GM18858 (cell line): ENCODE results near the gene COL7A1.

Source experiments
- ATAC-seq: cut with Tn5 transposase; IDR thresholded peaks from one replicate; pipeline ENCODE4 v1.9.1; 2021; ENCODE audit not compliant: unreplicated experiment

COL7A1 gene

DNA sequence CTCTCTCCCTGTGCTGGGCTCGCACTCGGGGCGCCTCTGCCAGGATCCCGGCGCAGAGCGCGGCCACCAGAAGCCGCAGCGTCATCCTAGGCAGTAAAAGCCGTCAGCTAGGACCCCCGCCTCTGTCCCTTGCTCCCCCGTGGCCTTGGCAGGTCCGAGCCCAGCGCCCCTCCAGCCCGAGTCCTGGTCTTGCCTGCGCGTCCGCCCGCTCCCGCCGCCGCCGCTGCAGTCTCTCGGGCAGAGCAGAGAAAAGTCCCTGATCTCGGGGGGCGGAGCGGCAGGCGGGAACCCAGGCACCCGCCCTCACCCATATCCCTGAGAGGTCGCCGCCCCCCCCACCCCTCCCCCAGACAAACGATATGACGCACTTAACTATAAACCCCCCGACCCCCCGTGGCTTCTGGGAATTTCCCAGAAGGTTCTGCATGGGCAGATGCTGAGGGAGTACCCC is at the start of gene COL7A1:
TSS of gene COL7A1 (minus strand) at position 255 of the 451 bp plus-strand sequence. CDS start at position 85, 170 bp downstream.
- ATAC-seq: no peak

DNA sequence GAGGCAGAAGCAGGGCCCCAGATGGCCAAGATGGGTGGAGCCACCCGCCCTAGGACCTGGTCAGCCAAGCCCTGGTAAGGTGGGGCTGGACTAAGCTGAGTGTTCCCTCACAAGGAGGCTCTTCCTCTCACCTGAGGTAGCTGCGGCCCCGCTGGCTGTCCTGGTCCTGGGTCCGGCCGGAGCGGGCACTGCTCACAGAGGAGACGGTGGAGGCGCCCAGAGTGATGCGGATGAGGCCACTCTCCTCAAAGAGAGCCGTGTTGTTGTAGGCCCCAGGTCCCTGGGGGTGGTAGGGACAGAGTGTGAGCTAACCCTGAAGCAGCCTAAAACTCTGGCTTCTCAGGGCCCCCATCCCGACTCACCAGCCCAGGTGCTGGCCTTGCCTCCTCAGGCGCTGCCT is 47.5 kb upstream of the COL7A1 start:
- no peak for ATAC-seq

DNA sequence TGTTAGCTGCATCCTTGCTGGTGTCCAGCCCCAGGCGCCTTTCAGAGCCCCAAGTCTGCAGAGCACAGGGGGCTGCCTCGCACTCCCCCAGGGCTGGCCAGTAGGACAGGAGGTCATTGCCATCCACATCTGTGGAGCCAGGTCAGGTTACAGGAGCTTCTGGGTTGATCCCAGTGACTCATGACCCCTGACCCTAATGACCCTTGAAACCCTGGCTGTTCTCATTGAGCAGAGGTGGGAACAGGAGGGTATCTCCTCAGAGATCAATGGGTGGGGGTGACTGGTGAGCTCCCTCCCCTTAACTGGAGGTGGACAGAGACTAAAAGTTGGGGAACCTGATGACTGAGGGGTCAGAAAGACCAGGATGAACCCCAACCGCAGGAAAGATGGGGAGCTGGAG is 46.3 kb upstream of the COL7A1 start:
- no peak for ATAC-seq

DNA sequence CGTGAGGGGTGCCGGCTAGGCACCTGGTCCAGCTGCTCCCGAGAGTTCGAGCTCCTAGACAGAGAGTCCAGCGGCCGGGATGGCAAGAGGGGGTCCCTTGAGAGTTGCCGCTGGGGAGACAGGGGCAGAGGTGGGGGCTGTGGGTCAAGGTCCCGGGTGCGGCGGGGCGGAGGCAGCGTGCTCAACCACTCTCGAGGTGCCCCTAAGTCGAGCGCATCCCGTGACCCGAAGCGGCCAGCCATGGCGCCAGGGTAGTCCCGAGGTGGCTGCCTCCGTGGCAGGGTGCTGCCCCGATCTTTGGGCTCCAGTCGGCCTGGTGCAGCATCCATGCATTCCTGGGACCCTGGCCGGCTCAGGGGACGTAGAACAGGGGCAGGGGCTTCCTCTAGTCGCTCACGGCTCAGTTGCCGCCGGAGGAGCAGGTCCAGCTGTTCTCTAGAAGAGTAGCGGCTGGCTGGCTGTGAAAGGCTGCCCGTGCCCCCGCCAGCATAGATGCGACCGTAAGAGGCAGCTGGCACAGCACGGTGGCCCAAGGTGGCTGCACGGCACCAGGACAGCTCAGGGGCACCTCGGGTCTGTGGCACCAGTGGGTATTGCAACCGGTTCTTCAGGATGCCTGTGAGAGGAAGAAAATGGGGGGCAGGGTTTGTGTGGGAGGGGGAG is 44.9 kb upstream of the COL7A1 start:
- ATAC-seq: no peak

DNA sequence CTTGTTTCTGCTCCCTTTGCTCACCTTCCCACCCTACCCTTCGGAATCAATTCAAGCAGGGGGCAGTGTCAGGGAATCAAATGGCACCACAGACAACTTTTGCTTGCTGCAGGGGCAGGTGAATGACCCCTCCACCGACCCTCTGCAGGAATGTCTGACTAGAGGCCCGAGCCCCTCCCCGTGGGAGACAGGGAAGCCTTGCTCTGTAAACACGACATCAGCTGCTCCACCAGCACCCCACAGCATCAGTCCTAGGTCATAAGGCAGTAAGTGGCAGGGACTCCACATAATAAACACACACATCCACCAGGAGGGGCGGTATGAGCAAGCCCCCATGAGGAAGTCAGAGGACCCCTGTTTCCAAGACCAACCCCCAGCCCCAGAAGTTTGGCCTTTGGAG is 42.2 kb upstream of the COL7A1 start:
- no peak for ATAC-seq

DNA sequence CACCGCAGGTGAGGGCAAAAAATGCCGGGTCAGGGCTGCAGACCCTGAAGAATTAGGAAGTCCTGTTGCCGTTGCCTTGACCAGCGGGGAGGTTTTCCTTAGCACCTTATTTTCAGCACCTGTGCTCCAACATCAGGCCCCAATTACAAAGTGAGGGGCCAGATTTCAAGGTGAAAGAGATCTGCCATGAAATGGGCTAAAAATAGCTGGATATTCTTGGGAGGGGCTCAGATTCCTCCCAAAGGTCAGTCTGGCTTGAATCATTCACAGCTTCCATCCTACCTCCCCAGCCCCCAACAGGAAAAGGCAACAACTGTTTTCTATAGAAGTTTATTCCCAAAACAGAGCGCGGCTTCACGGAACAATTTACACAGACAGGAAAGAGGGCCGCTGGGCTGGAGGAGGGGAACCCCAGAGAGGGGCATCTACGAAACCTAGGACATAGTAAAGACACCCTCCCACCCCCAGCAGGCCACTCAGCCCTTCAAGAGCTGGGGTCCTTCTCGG is 41.1 kb upstream of the COL7A1 start:
- no peak for ATAC-seq

DNA sequence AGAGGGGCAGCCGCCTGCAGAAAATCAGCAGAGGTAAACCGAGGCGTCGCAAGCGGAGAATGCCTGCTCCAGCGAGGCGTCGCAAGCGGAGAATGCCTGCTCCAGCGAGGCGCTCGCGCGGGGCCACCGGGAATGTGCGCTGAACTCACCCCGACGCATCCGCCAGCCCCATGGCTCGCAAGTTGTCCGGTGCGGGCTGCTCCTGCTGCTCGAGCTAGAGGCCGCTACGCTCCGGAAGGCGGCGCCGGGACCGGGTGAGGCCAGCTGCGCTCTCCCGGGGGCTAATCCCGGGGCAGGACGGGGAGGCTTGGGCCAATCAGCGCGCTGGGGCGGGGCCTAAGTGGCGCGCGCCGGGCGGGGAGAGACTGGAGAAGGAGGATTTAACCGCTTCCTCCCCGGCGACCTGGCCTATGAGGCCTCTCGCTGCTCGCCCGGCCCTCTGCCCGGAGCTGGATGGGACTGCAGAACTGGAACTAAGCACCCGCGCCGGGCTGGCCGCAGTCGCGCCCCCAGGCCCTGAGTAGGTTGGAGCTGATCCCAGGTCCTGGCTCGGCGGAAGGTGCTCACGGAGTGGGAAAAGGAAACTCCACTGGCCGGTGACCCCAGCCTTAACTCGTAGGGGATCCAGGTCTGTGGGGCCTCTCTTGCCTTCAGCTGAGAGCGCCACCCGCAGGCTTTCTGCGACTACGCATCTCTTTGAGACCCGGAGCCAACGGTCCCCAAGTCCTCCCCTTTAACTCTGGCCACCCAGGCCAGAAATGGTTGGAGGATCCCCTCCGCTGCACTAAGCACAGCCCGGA is 40.3 kb upstream of the COL7A1 start, which contains the start of gene SLC26A6:
TSS of gene SLC26A6 (minus strand) at position 240 of the 800 bp plus-strand sequence. CDS start at position 172, 68 bp downstream.
- ATAC-seq: peak; percentile 77

DNA sequence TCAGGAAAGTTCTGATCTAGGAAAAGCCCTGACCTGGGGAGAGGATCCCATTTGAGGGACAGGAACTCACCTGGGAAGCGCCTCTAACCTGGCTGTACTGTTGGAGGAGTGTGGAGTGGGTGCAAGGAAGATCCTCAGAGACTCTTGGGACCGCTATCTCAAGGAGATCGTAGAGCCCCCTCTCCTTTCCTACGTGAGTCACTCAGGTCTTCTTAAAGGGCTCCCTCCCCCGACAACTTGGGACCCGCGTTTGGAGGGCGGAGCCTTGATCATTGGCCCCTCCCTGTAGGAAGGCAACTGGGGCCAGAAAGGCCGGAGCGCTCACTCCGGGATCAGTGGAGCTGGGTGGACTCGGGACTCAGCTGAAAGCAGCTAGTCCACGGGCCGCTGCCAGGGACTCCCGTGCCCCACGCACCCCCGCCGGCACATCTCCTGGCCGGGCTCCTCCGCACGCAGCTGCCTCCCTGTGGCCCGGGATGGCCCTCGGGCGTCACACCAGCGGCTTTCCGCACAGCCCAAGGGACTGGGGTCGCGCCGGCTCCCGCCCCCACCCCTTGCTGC is 39.6 kb upstream of the COL7A1 start:
- ATAC-seq: no peak

DNA sequence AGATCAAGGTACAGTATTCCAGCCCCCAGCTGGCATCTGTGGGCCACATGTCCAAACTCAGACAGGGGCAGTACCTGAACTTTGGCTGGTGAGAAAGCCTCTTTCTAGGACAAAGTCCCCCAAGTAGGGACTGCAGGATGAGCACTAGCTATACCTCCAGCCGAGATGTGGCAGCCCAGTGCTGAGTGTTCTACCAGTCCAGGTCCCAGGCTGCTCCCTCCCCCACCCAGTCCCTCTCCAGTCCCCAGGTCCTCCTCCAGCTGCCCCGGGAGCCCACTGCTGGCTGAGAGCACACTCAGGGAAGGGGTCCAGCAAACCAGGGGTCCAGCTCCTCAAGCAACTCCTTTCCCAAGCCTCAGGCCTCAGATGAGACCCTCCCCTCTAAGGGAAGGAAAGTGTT is 38.6 kb upstream of the COL7A1 start:
- no peak for ATAC-seq

DNA sequence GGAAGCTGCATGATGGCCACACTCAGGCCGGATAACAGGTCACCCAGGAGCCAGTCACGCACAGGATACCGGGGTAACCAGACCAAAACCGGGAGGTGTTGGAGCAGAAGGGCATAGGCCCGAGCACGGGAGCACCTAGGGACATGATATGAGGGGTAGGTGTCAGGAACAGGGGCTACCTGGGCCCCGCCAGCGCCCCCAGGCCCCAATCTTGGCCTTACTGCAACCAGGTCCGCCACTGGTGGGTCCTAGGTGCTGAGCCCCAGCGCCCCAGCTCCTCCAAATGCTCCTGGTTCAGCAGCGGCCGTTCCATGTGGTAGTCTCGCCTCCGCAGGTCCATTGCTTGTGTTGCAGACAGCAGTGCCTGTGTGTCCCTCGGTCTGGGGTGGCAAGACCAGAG is 38.1 kb upstream of the COL7A1 start:
- no peak for ATAC-seq

DNA sequence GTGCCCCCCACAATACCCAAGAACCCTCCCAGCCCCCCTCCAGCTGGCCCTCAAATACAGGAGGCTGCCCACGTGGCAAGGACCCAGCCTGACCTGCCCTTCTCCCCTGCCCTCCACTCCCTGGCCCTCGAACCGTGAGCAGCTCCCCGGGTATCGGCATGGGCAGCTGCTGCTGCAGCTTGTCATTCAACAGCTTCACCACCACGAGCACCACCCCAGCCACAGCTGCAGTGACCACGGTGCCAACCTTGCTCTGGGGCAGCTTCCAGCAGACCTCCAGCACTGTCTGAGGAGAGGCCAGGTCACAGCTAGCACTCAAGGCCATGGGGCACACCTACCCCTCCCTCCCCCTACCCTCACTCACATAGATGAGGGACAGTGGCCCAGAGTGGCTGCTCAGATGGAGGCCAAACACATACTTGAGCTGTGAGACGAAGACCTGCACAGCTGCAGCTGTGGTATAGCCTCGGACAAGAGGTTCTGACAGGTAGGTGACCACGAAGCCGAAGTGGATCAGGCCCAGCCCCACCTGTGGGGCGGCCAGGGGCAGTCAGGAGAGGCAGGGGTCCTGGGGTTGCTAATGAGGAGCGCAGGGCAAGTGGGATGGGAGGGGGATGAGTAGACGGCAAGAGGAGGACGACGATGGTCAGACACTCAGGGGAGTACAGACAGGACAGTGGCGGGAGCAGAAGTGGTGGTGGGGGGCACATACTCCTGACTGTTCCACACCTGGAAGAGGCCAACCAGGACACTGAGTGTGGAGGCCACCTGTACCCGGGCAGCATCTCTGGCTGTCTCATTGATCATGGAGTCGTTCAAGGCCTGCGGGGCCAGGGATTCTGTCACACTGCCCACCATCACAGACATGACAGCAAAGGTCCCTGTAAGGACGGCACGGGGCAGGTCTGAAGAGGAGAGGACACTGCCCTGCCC is 36.7 kb upstream of the COL7A1 start:
- no peak for ATAC-seq

DNA sequence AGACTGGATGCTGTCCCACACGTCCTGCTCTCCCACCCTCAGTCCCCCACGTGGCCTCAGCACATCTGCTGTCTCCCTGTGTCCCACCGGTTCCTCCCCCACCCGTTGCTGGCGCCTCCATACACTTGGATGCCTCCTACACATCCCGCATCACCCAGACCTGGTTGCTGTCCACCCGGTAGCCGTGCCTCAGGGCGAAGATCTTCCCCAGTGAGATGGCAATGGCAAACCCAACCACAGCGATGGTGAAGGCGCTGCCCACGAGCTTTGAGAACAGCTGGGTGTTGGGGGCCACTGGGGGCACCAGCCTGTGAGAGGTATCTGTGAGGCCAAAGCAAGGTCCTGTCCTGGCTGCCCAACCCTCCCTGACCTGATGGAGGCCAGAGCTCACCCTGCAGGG is 35.7 kb upstream of the COL7A1 start:
- no peak for ATAC-seq

DNA sequence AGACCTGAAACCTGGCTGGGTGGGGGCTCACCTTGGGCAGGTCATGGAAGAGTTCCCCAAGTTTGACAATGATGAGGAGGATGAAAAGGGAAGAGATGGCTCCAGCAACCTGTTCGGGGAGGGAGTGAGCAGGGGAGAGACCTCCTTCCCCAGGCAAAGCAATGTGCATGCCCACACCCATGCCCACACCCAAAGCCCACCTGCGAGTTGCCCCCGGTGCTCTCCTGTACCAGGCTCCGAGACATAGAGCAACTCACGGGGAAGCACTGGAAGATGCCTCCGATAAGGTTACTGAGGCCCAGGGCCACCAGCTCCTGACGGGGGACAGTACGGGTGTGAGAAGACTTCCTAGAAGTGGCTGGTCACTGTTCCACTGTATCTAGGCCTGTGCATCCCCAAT is 35.3 kb upstream of the COL7A1 start:
- no peak for ATAC-seq

DNA sequence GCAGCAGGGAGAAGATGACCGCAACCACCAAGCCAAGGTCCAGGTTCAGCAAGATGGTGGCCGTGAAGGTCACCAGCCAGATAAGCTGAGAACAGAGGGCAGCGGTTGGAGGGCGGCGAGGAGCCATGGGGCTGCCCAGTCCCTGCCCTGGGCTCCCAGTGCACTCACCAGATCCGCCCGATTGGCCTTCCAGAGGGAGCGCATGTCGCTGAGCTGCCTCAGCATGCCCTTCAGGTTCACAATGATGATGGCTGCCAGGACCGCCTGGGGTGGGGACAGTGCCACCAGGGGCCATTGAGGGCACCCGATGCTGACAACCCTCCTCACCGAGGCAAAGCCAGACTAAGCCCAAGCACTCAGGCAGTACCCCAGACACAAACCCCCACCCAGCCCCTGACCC is 34.8 kb upstream of the COL7A1 start:
- no peak for ATAC-seq

DNA sequence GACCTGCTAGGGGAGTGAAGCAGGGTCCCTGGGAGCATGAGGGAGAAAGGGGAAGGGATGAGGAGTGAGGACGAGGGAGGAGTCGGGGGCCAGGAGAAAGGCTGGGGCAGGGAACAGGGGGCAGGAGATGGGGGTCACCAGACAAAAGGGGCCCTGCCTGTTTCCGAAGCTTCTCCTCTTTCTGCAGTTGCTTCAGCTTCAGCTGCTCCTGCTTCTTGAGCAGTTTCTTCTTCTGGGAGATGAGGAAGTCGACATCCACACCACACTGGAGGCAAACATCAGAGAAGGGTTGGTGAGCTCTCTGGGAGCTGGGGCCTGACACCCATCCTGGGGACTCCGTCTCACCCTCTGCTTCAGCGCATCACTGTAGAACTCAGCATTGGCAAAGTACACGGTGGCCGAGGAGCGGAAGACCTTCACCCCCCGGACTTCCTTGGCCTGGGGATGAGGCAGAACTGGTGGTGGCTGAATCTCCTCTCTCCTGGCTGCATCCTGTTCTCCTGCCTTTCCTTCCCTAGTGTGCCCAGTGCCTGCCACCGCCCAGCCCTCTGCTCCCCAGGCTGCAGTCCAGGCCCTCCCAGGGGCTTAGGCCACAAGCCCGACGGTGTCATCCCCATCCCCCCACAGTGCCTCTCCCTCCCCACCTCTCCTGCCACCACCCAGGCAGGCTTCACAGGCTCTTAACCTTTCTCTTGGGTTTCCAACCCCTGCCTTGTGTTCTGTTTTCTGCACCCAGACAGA is 33.3 kb upstream of the COL7A1 start:
- no peak for ATAC-seq

DNA sequence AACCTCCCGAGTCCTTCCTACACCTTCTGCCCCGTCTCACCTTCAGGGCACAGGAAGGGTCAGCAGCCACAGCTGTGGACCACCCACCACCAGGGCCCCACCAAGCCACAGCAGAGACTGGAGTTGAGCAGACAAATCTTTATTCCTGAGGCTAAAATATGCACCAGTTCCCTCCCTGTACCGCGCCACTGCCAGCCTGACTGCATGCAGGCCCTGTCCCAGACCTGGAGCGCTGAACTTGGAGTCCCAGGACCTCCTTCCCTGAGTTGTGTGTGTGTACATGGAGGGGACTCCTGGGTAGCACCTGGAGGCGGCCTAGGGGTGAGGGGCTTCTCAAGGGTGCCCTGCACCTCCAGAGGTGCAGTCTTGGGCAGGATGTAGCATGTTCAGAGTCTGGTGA is 30.5 kb upstream of the COL7A1 start:
- ATAC-seq: no peak

DNA sequence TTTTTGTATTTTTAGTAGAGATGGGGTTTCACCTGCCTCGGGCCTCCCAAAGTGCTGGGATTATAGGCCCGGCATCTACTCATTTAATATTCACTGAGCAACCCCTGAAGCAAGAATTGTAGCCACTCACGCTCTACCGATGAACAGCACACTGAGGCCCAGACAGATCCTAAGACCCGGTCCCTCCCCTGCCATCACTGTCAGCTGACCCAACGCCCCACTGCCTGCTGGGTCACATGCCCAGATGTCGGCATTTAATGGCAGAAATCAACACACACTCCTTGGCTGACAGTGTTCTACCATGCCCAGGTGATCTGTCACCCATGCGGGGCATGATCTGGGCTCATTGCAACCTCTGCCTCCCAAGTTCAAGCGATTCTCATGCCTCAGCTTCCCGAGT is 29.6 kb upstream of the COL7A1 start:
- ATAC-seq: no peak

DNA sequence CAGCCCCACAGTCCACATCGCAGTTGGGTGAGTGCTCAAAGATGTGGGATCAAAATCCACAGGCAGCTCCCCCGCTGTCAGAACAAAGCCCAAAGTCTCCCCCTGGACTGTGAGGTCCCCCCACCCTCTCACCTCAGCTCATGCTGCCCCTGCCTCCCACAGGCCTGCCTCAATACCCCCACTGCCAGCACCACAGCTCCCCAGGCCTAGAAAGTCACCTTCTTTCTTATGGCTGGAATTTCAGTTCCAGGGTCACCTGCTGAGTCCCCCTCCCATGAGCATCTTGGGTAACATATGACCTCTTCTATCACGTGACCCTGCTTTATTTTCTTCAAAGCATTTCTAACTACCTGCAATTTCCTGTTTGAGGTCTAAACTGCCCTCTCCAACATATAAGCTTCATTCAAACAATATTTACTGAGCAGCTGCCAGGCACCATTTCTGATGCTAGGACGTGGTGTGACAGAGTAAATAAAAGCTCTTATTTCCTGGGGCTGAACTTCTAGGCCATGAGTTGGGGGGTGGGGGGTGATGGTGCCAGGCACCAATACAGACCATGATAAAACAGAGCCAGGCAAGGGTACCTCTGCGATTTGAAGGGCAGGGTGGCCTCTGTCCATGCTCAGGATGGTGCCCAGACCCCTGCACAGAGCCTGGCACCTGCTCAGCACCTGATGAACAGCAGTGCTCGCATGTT is 28.9 kb upstream of the COL7A1 start:
- ATAC-seq: no peak

DNA sequence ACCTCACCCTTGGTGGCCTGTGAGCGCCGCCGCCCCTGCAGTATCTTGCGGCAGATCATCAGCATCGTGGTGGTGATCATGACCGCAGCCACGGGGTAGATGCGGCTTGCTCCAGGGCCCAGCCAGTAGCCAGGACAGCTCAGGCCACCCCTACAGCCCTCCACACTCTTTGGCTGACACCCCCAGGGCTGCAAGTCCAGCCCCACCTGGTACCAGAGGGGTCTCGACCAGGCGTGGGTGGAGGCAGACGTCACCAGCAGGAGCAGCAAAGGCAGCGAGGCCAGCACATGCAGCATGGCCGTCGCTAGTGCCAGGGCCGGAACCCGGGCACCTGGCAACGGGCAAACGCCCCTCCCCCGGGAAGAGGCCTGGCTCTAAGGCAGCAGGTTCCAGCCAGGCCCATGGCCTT is 26.3 kb upstream of the COL7A1 start, which contains the start of gene TMEM89:
TSS of gene TMEM89 (minus strand) at position 309 of the 409 bp plus-strand sequence. CDS start at position 296, 13 bp downstream.
- no peak for ATAC-seq
